ENCODE results near the gene BMP6.

Gene BMP6

DNA sequence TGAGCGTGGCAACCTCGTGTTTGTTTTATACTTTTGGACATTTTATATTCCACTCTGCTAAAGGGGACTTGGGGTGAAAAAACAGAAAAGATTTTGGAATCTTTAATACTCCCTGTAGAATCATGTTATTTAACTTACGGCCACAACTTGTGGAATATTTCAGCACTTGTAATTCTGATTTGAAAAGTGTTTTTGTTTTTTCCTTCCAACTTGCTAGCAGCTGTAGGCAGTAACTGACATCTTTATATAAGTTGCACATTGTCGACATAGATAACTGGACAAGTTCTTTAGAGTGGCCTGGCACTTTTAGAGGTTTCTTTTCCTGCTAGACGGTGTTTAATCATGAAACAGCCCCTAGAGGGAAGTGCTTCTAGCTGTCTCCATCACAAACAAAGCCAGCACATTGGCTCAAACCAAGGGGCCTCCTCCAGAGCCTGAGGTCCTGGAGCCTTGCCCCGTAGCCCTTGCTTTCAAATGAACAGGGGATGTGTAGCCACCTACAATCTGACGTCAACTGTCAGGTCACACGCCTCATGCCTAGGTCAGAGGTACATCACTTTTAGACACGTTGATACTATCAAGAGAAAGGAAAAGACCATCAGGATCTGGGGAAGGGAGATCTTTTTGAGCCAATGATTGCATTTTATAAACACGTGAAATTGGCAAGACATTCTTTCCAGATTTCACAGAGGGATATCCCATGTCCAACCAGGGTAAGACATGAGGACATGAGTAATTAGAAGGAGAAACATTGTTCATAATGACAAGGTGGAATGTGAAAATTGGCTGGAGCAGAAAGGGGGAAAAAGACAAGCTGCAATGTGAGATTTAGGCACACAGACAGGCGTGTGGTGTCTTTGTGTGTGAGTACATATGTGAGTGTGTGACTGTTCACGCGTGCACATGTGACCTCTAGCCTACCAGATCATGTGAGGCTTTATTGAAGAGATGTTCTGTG lies 92.6 kb downstream of the BMP6 start:
- Histone ChIP-seq H3K4ac (ENCODE audit: low read depth in 1 of 2, low read length in 2 of 2) (no peak overlapping the region), H3K27ac (ENCODE audit: low read length, poor library complexity, severe bottlenecking) (no peak overlapping the region), H3K36me3 (ENCODE audit: control insufficient read depth in 1 of 2, insufficient read depth in 2 of 2, low read depth in 1 of 2, low read length in 2 of 2) (no peaks in the 10 kb centered on the region), H4K8ac (ENCODE audit: low read length) (no peak overlapping the region), H3K4me2 (ENCODE audit: low read length, poor library complexity, severe bottlenecking) (no peak overlapping the region), H2BK15ac (ENCODE audit: low read depth, poor library complexity, severe bottlenecking) (no peak overlapping the region), H3K27me3 (ENCODE audit: control insufficient read depth in 1 of 2, insufficient read depth in 1 of 2, low read length in 2 of 2) (peaks cover 0 to 12% of the 10 kb centered on the region in 2 experiments), H3K4me1 (ENCODE audit: control insufficient read depth, insufficient read depth, low read depth, low read length) (no peaks in the 10 kb centered on the region), H3K9me3 (ENCODE audit: control insufficient read depth, low read length) (no peaks in the 10 kb centered on the region), H4K91ac (ENCODE audit: low read length) (no peak overlapping the region), H3K9ac (ENCODE audit: low read length) (peak overlapping the region; percentile 24), H2AFZ (ENCODE audit: low read depth, low read length) (no peak overlapping the region), H3K23ac (ENCODE audit: low read length in 2 of 2) (no peak overlapping the region), H3K14ac (ENCODE audit: low read length in 2 of 2) (no peak overlapping the region), H3K4me3 (ENCODE audit: insufficient read depth in 1 of 2, low read depth in 1 of 2, low read length in 2 of 2) (no peak overlapping the region), H2BK12ac (ENCODE audit: low read length in 2 of 2) (no peak overlapping the region), H2BK120ac (ENCODE audit: low read depth, low read length) (no peak overlapping the region), H2BK5ac (ENCODE audit: low read depth, low read length, poor library complexity, severe bottlenecking) (no peak overlapping the region), H2AK5ac (ENCODE audit: low read length, severe bottlenecking) (no peak overlapping the region), H3K18ac (ENCODE audit: low read depth in 1 of 2, low read length in 2 of 2) (no peak overlapping the region), H3K79me1 (replicated peaks; ENCODE audit: low read length, poor library complexity, severe bottlenecking) (no peaks in the 10 kb centered on the region)
- DNase-seq, result no peak
- WGBS, result 84% methylated on average over 11 of the region's 13 CpGs

DNA sequence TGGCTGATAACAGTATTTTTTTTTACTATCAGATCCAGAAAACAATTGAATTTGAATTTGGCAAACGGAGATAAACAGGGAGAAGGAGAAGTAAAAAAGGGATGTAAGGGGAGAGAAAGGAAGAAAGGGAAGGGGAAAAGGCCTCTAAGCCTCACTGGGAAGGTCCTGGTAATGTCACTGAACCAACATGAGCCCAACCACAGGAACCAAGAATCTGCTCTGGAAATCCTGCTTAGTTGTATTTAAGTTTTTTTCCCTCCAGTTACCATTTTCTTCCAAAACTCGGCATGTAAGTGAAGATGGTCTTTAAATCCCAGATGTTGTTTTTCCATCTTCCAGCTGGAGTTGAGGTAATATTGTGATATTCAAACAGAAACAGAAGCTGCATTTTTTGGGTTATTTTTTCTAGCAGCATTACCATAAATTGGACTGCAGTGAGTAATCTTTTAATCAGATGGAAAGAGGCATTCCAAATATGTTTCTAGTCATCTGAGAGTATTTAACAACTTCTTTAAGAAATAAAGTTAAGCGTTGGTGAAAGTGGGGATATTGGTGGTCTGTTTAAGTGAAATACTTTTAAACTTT lies 93.6 kb downstream of the BMP6 start:
- H3K27ac ChIP-seq (ENCODE audit: low read length, poor library complexity, severe bottlenecking), result no peak overlapping the region
- H3K18ac ChIP-seq (ENCODE audit: low read depth in 1 of 2, low read length in 2 of 2), result no peak overlapping the region
- no peak overlapping the region for H3K4ac ChIP-seq (ENCODE audit: low read depth in 1 of 2, low read length in 2 of 2)
- no peaks in the 10 kb centered on the region for H3K36me3 ChIP-seq (ENCODE audit: control insufficient read depth in 1 of 2, insufficient read depth in 2 of 2, low read depth in 1 of 2, low read length in 2 of 2)
- no peak overlapping the region for H3K14ac ChIP-seq (ENCODE audit: low read length in 2 of 2)
- H3K9me3 ChIP-seq (ENCODE audit: control insufficient read depth, low read length), result no peaks in the 10 kb centered on the region
- no peak overlapping the region for H2AFZ ChIP-seq (ENCODE audit: low read depth, low read length)
- peak overlapping the region; percentile 24 for H3K9ac ChIP-seq (ENCODE audit: low read length)
- WGBS, result 90% methylated on average over 3 of the region's 3 CpGs
- peaks cover 0 to 12% of the 10 kb centered on the region in 2 experiments for H3K27me3 ChIP-seq (ENCODE audit: control insufficient read depth in 1 of 2, insufficient read depth in 1 of 2, low read length in 2 of 2)
- no peak overlapping the region for H2AK5ac ChIP-seq (ENCODE audit: low read length, severe bottlenecking)
- no peak overlapping the region for H4K8ac ChIP-seq (ENCODE audit: low read length)
- no peak overlapping the region for H3K23ac ChIP-seq (ENCODE audit: low read length in 2 of 2)
- H4K91ac ChIP-seq (ENCODE audit: low read length), result no peak overlapping the region
- H2BK12ac ChIP-seq (ENCODE audit: low read length in 2 of 2), result no peak overlapping the region
- no peaks in the 10 kb centered on the region for H3K79me1 ChIP-seq (replicated peaks; ENCODE audit: low read length, poor library complexity, severe bottlenecking)
- H3K4me1 ChIP-seq (ENCODE audit: control insufficient read depth, insufficient read depth, low read depth, low read length), result no peaks in the 10 kb centered on the region
- no peak overlapping the region for H2BK15ac ChIP-seq (ENCODE audit: low read depth, poor library complexity, severe bottlenecking)
- H3K4me3 ChIP-seq (ENCODE audit: insufficient read depth in 1 of 2, low read depth in 1 of 2, low read length in 2 of 2), result peak overlapping the region in 1 of 2 experiments; percentile 36
- no peak overlapping the region for H3K4me2 ChIP-seq (ENCODE audit: low read length, poor library complexity, severe bottlenecking)
- DNase-seq, result no peak
- no peak overlapping the region for H2BK5ac ChIP-seq (ENCODE audit: low read depth, low read length, poor library complexity, severe bottlenecking)
- no peak overlapping the region for H2BK120ac ChIP-seq (ENCODE audit: low read depth, low read length)

DNA sequence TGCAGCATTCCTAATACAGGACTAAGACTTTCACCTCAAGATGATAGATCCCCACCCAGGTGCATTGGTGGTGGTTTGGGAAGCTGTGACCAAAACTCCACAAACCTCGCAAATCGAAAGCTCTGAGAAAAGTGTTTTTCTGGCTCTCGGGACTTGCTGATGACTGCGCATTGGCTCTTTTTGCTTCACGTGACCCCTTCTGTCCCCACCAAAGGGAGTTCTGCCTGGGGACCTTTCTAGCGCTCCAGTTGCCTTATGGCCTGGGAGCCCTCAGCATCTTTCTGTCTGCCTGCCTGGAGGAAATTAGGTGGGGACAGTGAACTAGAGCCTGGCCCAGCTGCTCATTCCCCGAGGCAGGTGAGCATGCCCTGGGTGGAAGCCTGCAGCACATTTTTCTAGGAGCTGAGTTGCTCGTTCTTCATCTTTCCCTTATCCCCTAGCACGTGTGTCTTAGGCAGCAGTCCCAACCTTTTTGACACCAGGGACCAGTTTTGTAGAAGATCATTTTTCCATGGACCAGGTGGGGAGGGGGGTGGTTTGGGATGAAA lies 94.5 kb downstream of the BMP6 start:
- Histone ChIP-seq H3K27ac (ENCODE audit: low read length, poor library complexity, severe bottlenecking) (no peak overlapping the region), H2BK120ac (ENCODE audit: low read depth, low read length) (no peak overlapping the region), H3K79me1 (replicated peaks; ENCODE audit: low read length, poor library complexity, severe bottlenecking) (no peaks in the 10 kb centered on the region), H2AK5ac (ENCODE audit: low read length, severe bottlenecking) (no peak overlapping the region), H2BK12ac (ENCODE audit: low read length in 2 of 2) (no peak overlapping the region), H3K9me3 (ENCODE audit: control insufficient read depth, low read length) (no peaks in the 10 kb centered on the region), H2AFZ (ENCODE audit: low read depth, low read length) (no peak overlapping the region), H3K4me1 (ENCODE audit: control insufficient read depth, insufficient read depth, low read depth, low read length) (no peaks in the 10 kb centered on the region), H3K9ac (ENCODE audit: low read length) (no peak overlapping the region), H3K36me3 (ENCODE audit: control insufficient read depth in 1 of 2, insufficient read depth in 2 of 2, low read depth in 1 of 2, low read length in 2 of 2) (no peaks in the 10 kb centered on the region), H3K4ac (ENCODE audit: low read depth in 1 of 2, low read length in 2 of 2) (no peak overlapping the region), H3K4me2 (ENCODE audit: low read length, poor library complexity, severe bottlenecking) (no peak overlapping the region), H3K23ac (ENCODE audit: low read length in 2 of 2) (no peak overlapping the region), H4K91ac (ENCODE audit: low read length) (no peak overlapping the region), H3K4me3 (ENCODE audit: insufficient read depth in 1 of 2, low read depth in 1 of 2, low read length in 2 of 2) (no peak overlapping the region), H2BK5ac (ENCODE audit: low read depth, low read length, poor library complexity, severe bottlenecking) (no peak overlapping the region), H3K14ac (ENCODE audit: low read length in 2 of 2) (no peak overlapping the region), H2BK15ac (ENCODE audit: low read depth, poor library complexity, severe bottlenecking) (no peak overlapping the region), H3K18ac (ENCODE audit: low read depth in 1 of 2, low read length in 2 of 2) (no peak overlapping the region), H3K27me3 (ENCODE audit: control insufficient read depth in 1 of 2, insufficient read depth in 1 of 2, low read length in 2 of 2) (peaks cover 0 to 12% of the 10 kb centered on the region in 2 experiments), H4K8ac (ENCODE audit: low read length) (no peak overlapping the region)
- no peak for DNase-seq
- 81% methylated on average over 8 of the region's 9 CpGs for WGBS

GRCh38 chr6:7821426-7821825 lies 95.5 kb downstream of the BMP6 start:
- no peaks in the 10 kb centered on the region for H3K36me3 ChIP-seq (ENCODE audit: control insufficient read depth in 1 of 2, insufficient read depth in 2 of 2, low read depth in 1 of 2, low read length in 2 of 2)

More at GRCh38 chr6:7821426-7821825, 95.5 kb downstream of the BMP6 start:
- Histone ChIP-seq H3K9me3 (ENCODE audit: control insufficient read depth, low read length) (no peaks in the 10 kb centered on the region), H3K9ac (ENCODE audit: low read length) (no peak overlapping the region), H3K23ac (ENCODE audit: low read length in 2 of 2) (no peak overlapping the region), H3K4me3 (ENCODE audit: insufficient read depth in 1 of 2, low read depth in 1 of 2, low read length in 2 of 2) (no peak overlapping the region), H3K4me2 (ENCODE audit: low read length, poor library complexity, severe bottlenecking) (no peak overlapping the region), H4K8ac (ENCODE audit: low read length) (no peak overlapping the region), H3K79me1 (replicated peaks; ENCODE audit: low read length, poor library complexity, severe bottlenecking) (no peaks in the 10 kb centered on the region), H3K14ac (ENCODE audit: low read length in 2 of 2) (no peak overlapping the region), H3K18ac (ENCODE audit: low read depth in 1 of 2, low read length in 2 of 2) (no peak overlapping the region), H4K91ac (ENCODE audit: low read length) (no peak overlapping the region), H2AK5ac (ENCODE audit: low read length, severe bottlenecking) (no peak overlapping the region), H3K4me1 (ENCODE audit: control insufficient read depth, insufficient read depth, low read depth, low read length) (no peaks in the 10 kb centered on the region), H3K27me3 (ENCODE audit: control insufficient read depth in 1 of 2, insufficient read depth in 1 of 2, low read length in 2 of 2) (peaks cover 0 to 18% of the 10 kb centered on the region in 2 experiments), H3K27ac (ENCODE audit: low read length, poor library complexity, severe bottlenecking) (no peak overlapping the region), H2AFZ (ENCODE audit: low read depth, low read length) (no peak overlapping the region), H2BK120ac (ENCODE audit: low read depth, low read length) (no peak overlapping the region), H2BK12ac (ENCODE audit: low read length in 2 of 2) (no peak overlapping the region), H3K4ac (ENCODE audit: low read depth in 1 of 2, low read length in 2 of 2) (no peak overlapping the region), H2BK5ac (ENCODE audit: low read depth, low read length, poor library complexity, severe bottlenecking) (no peak overlapping the region), H2BK15ac (ENCODE audit: low read depth, poor library complexity, severe bottlenecking) (no peak overlapping the region)
- DNase-seq, result no peak
- WGBS, result 57% methylated on average over 1 of the region's 5 CpGs
